NCI-H748 treated with DMSO at 0.1 percent for 48 hours (cell line): ENCODE measurements around the gene VSIG4.
"Not testable (repeated sequence)": the region's sequence is repeated elsewhere in the genome, so short reads cannot be mapped to it uniquely, and the experiment has no call there.

ENCODE experiments used
- DNase-seq: peaks from one replicate; lab custom pipeline; 2025; lab: John Stamatoyannopoulos, UW

The VSIG4 gene

GRCh38 chrX:66039944-66040343 is at the start of gene VSIG4:
VSIG4 (minus strand) TSS chrX:66040080; CDS start chrX:66039998, 82 bp downstream.
- DNase-seq = no peak

- no peak for DNase-seq
Observed at GRCh38 chrX:66076801-66077200, 36.9 kb upstream of the VSIG4 start.

- DNase-seq = no peak
Observed at GRCh38 chrX:66074920-66075879, 35.3 kb upstream of the VSIG4 start.

GRCh38 chrX:66071126-66071525 is 31.2 kb upstream of the VSIG4 start:
- no peak for DNase-seq

- DNase-seq = no peak
Observed at GRCh38 chrX:66064261-66064660, 24.4 kb upstream of the VSIG4 start.

- not testable (repeated sequence) for DNase-seq
Observed at GRCh38 chrX:66057019-66057418, 17.1 kb upstream of the VSIG4 start.

- no peak for DNase-seq
Observed at GRCh38 chrX:66054978-66055377, 15.1 kb upstream of the VSIG4 start.

- no peak for DNase-seq
Observed at GRCh38 chrX:66053414-66053813, 13.5 kb upstream of the VSIG4 start.

- DNase-seq = no peak
Observed at GRCh38 chrX:66051980-66052379, 12.1 kb upstream of the VSIG4 start.

GRCh38 chrX:66050140-66050569 is 10.3 kb upstream of the VSIG4 start:
- no peak for DNase-seq

GRCh38 chrX:66049056-66049455 is 9.2 kb upstream of the VSIG4 start:
- DNase-seq = no peak

- no peak for DNase-seq
Observed at GRCh38 chrX:66046612-66047235, 6.8 kb upstream of the VSIG4 start.

- DNase-seq = no peak
Observed at GRCh38 chrX:66045894-66046293, 6.0 kb upstream of the VSIG4 start.

- no peak for DNase-seq
Observed at GRCh38 chrX:66043584-66043983, 3.7 kb upstream of the VSIG4 start.

- DNase-seq = no peak
Observed at GRCh38 chrX:66042307-66043077, 2.6 kb upstream of the VSIG4 start.

GRCh38 chrX:66038115-66038514 is 1.8 kb downstream of the VSIG4 start:
- DNase-seq = no peak

- no peak for DNase-seq
Observed at GRCh38 chrX:66036231-66036630, 3.6 kb downstream of the VSIG4 start.

- DNase-seq = no peak
Observed at GRCh38 chrX:66035667-66036066, 4.2 kb downstream of the VSIG4 start.

- no peak for DNase-seq
Observed at GRCh38 chrX:66030505-66031317, 9.2 kb downstream of the VSIG4 start.

GRCh38 chrX:66028936-66029335 is 10.9 kb downstream of the VSIG4 start:
- no peak for DNase-seq

GRCh38 chrX:66024570-66024969 is 15.3 kb downstream of the VSIG4 start:
- DNase-seq = no peak

- DNase-seq = no peak
Observed at GRCh38 chrX:66024092-66024467, 15.8 kb downstream of the VSIG4 start.
